Measurements from ENCODE around the gene PRICKLE2.

Gene PRICKLE2, protein sequence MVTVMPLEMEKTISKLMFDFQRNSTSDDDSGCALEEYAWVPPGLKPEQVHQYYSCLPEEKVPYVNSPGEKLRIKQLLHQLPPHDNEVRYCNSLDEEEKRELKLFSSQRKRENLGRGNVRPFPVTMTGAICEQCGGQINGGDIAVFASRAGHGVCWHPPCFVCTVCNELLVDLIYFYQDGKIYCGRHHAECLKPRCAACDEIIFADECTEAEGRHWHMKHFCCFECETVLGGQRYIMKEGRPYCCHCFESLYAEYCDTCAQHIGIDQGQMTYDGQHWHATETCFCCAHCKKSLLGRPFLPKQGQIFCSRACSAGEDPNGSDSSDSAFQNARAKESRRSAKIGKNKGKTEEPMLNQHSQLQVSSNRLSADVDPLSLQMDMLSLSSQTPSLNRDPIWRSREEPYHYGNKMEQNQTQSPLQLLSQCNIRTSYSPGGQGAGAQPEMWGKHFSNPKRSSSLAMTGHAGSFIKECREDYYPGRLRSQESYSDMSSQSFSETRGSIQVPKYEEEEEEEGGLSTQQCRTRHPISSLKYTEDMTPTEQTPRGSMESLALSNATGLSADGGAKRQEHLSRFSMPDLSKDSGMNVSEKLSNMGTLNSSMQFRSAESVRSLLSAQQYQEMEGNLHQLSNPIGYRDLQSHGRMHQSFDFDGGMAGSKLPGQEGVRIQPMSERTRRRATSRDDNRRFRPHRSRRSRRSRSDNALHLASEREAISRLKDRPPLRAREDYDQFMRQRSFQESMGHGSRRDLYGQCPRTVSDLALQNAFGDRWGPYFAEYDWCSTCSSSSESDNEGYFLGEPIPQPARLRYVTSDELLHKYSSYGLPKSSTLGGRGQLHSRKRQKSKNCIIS

DNA sequence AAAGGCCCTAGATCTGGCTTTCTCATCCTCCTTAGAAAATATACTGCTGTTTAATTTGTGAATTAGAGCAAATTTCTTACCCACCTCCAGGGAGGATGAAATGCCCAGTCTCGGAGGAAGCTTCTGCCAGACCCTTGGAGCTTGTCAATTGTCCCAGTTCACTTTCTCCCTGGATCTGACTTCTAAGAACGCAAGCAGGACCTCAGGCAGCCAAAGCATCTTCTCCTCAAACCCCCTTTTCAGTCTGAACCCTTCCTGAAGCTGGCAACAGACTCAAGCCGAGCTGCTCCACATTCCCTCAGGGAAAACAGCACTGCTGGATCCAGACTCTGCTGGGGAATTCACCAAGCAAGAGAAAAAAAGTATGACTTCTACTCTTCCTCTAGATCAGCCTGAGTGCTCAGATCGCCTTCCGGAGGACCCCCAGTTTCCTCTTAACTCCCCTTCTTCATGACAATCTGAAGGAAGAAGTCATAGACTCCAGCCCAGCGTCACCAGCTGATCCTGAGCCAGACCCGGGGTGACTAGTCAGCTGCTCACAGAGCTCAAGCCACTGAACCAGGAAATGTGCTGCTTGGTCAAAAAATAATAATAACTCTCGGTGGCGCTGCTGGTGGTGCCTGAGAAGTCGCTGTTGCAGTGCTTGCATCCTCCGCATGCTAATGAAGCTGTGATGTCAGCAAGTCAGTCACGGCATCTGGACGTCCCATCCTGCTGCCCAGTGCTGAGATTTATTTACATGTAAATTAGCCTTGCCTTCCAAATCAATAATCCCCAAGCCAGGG is at the start of gene PRICKLE2:
TSS of gene PRICKLE2 (minus strand) at position 641 of the 785 bp plus-strand sequence. CDS start 26,539 bp downstream, outside the sequence.
- no peak for DNase-seq

DNA sequence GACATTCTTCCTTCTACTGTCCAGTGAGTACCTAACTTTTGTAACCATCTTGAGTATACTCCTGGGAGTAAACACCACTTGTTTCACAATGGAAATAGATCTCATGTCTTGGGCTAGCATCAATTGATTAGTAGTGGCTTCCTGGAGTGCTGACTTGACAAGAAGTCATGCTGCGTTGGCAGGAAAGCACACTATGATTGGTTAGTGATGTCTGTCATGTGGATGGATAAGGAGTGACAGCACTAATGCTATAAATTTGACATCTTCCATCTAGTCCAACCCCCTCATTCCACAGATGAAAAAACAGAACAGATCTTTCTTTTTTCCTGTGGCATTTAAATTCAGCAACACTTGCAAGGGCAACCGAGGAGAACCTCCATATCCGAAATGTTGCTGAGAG is 47.6 kb upstream of the PRICKLE2 start:
- DNase-seq, result no peak

DNA sequence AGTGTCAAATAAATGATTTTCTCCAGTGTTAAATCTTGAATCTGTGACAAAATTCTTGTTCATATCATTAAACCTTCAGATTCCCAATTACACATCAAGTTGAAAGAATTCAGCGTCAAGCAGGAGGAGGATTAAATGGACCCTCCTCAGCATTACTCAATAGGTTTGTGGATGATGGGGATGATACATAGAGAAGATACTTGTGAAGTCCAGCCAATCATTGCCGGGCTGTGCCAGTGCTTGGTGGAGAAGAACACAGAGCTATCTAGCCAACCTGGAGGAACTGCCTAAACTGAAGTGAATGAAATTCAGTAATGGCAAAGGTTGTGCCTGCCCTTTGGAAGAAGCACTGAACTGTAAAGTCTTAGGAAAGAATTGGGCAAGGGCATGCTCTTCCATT is 47.0 kb upstream of the PRICKLE2 start:
- no peak for DNase-seq

DNA sequence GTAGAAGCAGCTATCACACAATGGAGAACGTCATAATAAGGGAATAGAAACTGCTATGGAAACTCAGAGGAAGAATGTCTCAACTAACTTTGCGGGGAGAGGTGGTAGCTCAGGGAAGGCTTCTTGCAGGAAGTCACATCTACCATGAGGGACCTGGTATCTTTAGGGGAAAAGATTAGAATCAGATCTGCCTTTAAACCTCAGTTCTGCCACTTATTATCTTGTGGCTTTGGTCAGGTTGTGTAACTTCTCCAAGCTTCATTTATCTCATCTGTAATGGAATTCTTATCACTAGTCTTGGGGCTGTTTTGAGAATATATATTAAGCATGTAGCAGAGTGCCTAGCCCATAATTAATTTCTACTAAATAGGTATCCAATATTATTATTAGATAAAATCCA is 46.4 kb upstream of the PRICKLE2 start:
- DNase-seq, result no peak

DNA sequence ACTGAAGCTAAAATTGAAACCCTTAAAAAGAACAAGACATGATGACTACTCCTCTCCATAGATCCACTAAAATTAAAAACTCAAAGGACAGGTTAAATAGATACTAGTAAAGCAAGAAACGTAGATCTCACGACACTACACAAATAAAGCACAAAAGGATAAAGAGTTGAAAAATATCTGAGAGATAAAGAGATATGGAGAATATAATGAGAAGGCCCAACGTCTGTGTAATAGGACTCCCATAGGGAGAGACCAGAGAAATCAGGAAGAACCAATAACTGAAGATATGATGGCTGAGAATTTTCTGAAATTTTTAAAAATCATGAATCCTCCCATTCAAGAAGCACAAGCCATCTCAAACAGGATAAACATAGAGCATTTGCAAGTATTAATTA is 45.6 kb upstream of the PRICKLE2 start:
- DNase-seq, result no peak

DNA sequence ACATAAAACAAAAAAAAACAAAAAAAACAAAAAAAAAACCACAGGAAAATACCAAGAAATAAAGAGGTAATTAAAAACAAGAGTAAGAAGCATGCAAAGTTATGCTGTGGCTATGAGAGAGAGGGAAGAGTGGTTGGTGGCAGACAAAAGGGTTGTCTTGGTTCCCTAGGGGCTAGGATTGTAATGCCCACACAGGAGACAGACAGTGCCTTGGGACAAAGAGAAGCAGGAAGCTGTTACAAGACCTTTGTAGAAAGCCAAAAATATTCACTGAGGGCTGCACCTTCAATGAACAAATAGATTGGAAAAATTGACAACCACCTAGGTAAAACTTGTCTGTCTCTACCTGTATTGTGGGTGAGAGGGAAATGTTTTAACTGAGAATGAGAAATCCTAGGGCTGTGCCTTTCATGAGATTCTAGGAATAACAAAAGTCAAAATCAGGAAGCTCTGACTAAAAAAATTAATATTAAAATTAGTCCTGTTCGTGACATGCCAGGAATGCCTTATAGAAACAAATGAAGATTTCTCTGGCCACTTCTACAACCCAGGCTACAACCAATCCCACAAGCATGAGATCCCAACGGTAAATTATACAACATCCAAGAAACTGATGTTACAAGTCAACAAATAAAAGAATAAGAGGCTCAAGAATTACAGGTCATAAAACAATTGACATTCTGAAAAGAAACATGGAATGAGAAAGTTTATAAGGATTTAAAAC is 45.0 kb upstream of the PRICKLE2 start:
- DNase-seq, result no peak

DNA sequence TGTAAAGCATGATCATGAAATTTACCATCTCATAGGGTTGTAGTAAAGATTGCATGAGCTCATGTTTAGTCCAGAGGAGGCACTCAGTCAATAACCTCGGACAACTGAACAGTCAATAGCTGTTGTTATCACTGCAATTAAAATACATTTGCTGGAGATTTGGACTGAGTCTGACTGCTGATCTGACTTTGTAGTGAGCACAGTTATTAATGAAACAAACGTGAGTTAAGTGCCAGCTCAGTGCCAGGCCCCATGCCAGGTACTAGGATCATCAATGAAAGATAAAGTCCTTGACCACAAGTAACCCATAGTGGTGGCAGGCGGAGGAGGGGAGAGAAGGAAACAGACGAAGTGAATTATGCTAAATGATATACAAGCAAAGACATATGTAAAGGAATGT is 43.7 kb upstream of the PRICKLE2 start:
- DNase-seq, result no peak

DNA sequence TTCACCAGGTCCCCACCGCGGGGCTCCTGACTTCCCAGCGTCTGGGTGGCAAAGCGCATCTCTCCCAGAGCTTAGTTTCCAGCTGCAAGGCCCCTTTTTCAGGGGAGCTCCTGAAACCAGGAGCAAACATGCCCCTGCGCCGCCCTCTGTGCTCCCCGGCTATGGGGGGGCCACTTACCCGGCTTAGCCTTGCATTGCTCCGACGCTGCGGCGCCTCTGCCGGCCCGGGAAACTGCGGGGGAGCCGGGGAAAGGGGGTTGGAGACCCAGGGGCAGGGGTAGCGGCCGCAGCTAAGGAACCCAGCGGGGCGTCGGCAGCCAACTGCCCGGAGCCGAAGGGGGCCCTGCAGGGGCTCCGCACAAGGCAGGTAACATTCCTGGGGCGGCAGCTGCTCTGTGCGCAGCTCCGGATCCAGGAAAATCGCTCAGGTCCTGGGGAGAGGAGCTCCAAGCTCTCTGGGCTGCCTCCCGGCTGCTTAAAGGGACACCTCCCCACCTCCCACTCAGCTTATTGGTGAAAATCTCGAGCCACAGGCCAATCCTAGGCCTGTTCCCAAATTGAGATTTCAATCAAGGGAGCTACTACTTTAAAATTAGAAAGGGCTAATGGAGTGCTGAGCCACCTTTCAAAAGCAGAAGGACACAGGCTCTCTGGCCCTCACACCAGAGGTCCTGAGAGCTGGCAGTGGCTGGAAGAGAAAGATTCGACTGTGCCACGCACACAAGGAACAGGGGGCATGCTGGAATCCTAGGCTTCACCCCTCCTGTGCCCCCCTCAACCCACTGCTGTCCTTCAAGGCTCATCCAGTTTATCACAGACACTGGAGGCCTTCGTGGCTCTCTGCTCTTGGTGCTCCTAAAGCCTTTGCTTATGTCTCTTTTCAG is 42.7 kb upstream of the PRICKLE2 start:
- peak; percentile 2 for DNase-seq

DNA sequence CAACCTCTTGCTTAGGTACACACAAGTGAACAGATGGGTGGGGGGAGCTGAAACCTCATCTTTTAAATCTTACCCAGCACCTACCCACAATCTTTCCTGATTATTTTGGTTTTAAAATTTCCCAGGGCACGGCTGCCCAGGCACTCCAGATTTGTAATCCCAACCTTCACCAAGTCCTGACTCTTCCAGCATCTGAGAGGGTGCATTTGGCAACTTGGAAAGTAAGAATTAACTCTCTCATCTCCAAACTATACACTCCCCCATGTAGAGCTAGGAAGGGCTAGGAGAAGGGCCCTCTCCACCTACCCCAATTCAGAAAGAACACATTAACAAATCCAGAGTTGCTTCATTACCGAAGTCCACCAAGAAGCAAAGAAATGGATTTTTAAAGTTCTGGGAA is 41.7 kb upstream of the PRICKLE2 start:
- peak; percentile 50 for DNase-seq

DNA sequence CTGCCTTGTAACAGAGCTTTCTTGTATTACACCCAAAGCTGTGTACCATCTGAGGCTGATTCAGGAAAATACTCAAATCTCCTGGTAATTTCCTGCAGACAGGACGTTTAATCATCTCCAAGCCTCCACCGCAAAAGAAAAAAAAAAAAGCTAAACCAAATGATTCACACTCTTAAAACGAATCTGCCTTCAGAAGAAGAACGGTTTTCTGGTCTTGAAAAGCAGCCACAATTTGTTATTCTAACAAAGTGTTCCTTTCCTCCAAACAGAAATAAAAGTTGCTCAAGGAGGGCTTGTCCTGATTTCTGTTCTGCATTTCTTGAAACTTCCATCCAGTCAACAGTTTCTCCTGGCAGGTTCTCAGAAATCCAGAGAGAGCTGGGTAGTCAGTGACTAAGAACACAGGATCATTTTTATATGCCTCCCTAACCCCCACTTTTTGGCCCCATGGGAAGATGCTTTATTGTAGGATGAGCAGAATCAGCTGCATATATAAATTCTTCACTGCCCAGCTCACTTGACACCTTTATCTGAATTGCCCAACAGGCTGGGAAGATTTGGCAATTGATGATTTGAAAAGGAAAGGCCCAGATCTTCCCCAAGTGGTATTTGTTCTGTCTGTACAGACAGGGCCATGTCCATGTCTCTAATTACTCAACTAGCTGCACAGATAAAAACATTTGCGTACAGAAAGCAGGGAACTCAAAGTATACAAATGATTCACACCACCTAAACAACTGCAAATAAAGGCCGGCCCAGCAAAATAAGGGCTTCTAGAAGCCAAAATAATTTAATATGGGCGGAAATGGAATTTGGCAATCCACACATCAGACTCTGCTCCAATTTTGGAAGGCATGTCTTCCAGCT is 41.0 kb upstream of the PRICKLE2 start:
- no peak for DNase-seq

DNA sequence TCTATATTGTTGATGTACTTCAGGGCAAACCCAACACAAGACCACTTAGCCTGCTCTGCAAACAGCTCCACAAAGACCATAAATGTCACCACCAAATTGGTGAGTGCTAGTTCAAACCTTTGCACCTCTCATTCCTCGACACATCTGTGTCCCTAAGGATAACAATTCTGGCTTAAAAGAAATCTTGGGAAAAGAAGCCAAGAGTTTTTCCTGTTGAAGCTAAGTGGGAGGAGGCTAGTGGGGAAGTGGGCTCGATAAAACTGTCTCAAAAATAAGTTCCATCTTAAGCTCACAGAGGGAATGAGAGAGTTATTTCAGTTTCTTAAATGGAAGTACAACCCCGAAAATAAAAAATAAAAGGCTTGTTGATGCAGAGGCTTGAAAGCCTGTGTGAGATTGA is 40.4 kb upstream of the PRICKLE2 start:
- DNase-seq, result no peak

DNA sequence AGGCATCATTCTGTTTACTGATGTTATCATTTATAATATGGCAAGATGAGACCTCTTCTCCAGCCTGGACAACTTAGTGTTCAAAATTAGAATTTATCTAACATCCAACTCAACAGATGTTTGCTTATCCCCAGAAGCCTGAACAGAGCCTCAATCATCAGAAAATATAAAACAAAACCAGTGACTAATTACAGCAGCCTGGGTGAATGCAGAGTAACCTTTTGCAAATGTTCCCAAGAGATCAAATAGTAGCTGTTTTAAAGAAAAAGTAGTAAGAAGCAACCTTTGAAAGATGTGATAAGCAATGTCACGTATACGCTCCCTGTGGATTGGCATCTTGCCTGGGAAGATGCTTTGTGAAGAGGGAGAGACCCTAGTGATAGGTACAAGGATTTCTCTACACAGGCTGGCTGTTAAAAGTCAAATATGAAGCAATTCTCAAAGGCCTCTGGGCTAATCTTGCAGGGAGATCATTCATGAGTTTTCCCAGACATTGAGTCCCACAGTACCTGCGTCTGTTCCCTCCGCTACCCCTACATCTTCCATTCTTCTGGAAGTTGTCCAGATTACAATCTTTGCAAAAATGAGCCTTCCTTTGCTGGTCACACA is 39.3 kb upstream of the PRICKLE2 start:
- DNase-seq, result peak; percentile 38

DNA sequence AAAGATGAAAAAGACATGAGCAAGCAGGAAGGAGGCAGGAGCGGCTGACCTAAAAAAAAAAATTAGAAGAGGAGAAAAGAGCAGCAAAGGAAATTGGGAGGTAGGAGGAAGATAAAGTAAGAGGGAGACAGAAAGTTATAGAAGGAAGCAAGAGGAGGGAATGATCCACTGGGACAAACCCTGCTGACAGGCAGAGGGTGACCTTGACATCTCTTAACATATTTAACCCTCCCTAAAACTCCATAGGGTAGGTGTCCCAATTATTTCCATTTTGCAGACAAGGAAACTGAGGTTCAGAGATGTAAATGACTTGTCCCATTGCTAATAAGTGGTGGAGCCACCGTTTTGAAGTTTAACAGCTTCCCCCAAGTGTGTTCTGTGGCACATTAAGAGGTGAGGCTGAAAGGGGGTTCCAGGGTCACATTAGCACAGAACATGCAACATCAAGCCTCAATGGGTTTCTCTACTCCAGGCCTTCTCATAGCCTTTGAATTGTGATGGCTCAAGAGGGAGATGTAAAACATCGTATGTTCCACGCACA is 37.4 kb upstream of the PRICKLE2 start:
- no peak for DNase-seq

DNA sequence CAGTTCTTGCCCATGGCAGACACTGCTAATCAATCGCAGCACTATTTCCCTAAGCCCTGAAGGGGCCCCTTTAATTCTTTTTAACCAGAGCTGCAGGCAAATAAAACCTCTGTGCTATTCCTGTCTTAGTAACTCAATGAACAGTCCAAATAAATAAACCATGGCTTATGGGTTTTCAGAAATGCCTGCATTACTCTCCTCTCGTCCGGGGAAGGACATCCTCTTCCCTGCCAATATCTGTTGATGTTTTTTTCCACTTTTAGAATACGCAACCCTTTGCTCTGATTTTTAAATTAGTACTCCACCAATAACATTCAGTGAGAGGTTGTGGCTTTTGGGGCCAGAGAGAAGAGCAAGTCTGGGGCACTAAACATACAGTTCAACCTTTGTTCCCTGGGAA is 35.2 kb upstream of the PRICKLE2 start:
- DNase-seq, result no peak

DNA sequence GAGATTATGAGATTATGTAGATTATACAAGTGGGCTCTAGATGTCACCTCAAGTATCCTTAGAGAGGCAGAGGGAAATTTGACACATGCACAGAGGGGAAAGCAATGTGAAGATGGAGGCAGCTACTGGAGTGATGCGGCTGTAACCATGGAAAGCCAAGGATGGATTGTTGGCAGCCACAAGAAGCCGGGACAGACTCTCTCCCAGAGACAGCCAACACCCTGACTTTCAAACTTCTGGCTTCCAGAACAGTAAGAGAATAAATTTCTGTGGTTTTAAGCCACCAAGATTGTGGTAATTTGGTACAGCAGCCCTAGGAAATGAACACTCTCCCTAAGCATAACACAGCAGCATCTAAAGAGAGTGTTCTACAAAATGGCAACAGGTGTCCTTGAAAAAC is 34.4 kb upstream of the PRICKLE2 start:
- DNase-seq, result no peak

DNA sequence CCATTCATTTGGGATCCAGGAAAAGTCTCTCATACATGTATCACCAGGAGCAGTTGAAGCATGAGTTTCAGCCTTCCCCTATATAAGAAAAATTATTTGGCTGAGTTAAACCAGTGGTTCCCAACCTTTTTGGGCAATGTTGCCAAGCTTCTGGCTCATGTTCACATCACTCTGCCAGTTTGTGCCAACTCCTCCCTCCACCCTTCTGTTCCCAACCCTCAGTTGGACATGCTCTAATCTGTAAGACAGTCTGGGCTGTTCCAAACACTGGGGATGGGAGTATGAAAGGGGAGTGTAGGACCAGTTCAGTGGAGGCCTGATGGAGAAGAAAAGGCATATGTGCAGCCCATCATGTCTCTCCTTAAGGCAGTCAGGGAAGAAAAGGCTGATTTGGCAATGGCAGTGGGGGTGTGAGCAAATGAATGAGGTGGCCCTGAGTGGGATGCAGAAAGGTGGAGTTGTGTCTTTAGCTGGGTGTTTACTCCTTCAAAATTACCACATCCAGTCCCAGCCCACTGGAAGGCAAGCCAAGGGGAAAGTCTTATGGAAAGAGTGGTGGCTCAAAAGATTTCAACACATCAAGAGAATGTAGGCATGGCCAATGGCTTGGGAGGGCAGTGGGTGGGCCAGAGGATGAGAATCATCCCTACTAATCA is 32.0 kb upstream of the PRICKLE2 start:
- DNase-seq, result no peak

DNA sequence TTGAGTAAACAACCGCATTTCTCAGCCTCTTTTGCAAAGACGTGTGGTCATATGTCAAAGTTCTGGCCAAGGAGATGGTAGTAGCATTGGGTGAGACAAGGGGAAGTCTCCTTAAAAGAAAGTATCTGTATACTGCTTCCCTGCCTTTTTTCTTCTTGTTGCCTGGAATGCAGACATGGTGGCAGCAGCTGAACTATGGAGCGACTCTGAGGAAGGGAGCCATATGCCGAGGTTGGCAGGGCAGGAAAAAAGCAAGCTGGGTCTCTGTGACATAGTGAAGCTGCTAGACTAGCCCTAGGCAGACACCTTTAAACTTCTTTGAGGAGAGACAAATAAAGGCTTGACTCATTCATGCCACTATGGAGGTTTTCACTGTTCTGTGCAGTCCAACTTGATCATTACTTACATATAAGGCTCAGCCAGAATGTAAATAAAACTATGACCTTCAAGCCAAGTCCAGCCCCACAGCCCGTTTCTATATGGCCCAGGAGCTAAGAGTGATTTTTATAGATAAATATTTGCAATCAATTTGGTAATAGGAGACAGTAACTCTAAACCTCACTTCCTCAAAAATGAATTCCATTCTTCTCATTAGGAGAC is 30.6 kb upstream of the PRICKLE2 start:
- DNase-seq, result no peak

DNA sequence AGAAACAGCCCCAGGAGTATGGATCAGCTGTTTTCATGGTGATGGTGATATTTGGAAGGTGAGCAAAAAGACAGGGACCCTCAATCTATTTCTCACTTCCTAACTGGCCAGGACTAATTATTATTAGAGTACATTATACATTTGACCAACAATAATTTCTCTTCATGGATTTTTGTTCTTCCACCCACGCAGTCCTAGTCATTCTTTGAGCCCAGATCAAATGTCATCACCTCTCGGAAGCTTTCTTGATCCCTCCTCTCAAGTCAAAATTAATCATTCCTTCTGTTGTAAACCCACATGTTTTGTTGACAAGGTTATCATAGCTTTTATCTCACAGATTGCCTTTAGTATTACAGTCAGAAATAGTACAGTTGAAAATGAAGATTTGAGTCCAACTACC is 29.2 kb upstream of the PRICKLE2 start:
- no peak for DNase-seq

DNA sequence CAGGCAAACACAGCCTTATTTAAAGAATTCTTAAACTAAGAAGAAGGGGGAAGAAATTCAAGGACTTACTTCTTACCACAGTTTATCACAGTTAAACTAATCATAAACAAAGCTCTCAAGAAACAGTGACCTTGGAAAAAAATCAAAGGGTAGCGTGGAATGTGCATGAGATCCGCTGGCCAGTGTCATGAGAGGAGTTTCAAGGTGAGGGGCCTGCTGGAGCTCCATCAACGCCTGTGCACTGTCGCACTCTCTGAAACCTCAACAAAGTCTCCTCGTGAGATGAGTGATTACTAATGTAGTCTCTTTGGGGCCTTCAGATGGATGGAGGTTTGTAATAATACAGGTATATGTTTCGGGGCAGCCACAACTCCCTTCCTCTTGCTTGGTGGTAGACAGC is 28.4 kb upstream of the PRICKLE2 start:
- no peak for DNase-seq

Data from NCI-H2171 treated with DMSO at 0.1 percent for 48 hours (cell line).